Cardiac muscle cell (in vitro differentiated cells and primary cell): ENCODE data around the gene PRIM2. TPM values are rescaled to one million over a fixed set of nuclear protein-coding genes. Genes with fewer than 3 reads are reported as not detected.
"Not testable (repeated sequence)": the region's sequence is repeated elsewhere in the genome, so short reads cannot be mapped to it uniquely, and the experiment has no call there.

Source experiments
- DNase-seq, 2 donors: peaks; one replicate each; pipeline versions ENCODE4 v3.0.0 to v3.0.0-alpha.2; 2010 to 2017; ENCODE audit warnings: low read depth in 1 of 2, low spot score in 1 of 2
- H3K27ac ChIP-seq: fragments of 200-600 bp; sonication (generic); 2 replicates; pipeline ENCODE4 v1.5.1; 2016
- H3K27me3 ChIP-seq: fragments of 200-600 bp; sonication (generic); 2 replicates; pipeline ENCODE4 v1.6.0; 2016; ENCODE audit warnings: control low read depth
- H3K36me3 ChIP-seq: fragments of 200-600 bp; sonication (generic); 2 replicates; pipeline ENCODE4 v1.5.1; 2016; ENCODE audit warnings: control low read depth
- H3K4me1 ChIP-seq: fragments of 200-600 bp; sonication (generic); 2 replicates; pipeline ENCODE4 v1.8.1; 2017; ENCODE audit warnings: low read depth, mild to moderate bottlenecking, mixed run types
- H3K4me3 ChIP-seq: fragments of 200-600 bp; sonication (generic); 2 replicates; pipeline ENCODE4 v1.5.1; 2016; ENCODE audit warnings: mild to moderate bottlenecking
- H3K9me3 ChIP-seq: fragments of 200-600 bp; sonication (generic); 2 replicates; pipeline ENCODE4 v1.5.1; 2017; ENCODE audit warnings: low read depth, mild to moderate bottlenecking, control low read depth
- polyA plus RNA-seq: library from polyadenylated mRNA; unstranded; fragments of >200 nt; fragmentation: Nextera tagmentation; extraction: Ambion mirVana; gene quantifications from 2 replicates; pipeline ENCODE4 v1.2.1, GENCODE V29; 2016
- total RNA-seq: library from RNA; depleted of rRNA; stranded (reverse); fragments of >200 nt; gene quantifications from 2 replicates; pipeline ENCODE4 v1.2.3, GENCODE V29; 2016
- TF ChIP-seq, protein P1 (sequence below): IDR thresholded peaks from 2 replicates; pipeline ENCODE4 v1.5.1; 2012; ENCODE audit warnings: low read depth, mild to moderate bottlenecking, low read length

PRIM2 gene, protein sequence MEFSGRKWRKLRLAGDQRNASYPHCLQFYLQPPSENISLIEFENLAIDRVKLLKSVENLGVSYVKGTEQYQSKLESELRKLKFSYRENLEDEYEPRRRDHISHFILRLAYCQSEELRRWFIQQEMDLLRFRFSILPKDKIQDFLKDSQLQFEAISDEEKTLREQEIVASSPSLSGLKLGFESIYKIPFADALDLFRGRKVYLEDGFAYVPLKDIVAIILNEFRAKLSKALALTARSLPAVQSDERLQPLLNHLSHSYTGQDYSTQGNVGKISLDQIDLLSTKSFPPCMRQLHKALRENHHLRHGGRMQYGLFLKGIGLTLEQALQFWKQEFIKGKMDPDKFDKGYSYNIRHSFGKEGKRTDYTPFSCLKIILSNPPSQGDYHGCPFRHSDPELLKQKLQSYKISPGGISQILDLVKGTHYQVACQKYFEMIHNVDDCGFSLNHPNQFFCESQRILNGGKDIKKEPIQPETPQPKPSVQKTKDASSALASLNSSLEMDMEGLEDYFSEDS
- 6.6 and 7.4 TPM in 2 replicates for total RNA-seq
- 5.6 and 6.2 TPM in 2 replicates for polyA plus RNA-seq

DNA sequence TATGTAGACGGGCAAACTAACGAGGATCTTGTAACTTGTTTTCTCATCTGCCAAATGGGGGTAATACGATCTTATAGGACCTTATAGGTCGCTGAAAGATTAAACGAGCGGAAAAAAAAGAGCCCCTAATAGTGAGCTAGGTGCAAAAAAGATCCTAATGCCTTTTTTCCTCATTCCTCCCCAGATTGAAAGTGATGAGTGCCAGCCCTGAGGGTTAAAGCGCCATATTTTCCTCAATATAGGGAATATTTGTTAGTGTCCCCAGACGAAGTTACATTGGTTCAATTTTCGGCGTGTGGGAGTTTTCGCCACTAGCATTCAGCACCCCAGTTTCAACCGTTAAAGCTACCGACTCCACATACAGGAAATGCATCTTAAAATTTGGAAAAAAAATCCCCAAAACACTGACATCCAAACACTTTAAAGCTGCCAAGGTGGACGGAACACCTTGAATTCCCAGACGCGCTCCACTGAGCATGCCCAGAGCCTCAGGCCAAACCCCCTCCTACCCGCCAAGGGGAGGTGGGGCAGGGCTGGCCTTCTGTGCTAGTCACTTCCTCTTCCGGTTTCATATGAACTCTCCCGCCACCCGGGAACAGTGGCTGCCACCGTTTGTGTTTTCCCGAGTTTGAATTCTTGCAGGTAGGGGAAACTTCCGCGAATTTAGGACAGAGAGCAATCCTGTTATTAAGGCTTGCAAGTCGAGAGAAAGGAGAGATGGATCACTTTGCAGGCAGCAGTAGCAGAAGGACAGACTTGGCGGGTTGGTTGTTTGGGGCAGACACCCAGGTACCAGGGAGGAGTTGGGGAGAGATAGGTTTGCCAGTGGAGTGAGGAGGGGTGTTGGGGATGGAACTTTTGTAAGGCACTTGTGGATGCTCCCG lies at the start of gene PRIM2:
TSS of gene PRIM2 (plus strand) at position 571 of the 884 bp plus-strand sequence. CDS start 816 bp downstream, outside the sequence.
- TF ChIP-seq, protein P1, sequence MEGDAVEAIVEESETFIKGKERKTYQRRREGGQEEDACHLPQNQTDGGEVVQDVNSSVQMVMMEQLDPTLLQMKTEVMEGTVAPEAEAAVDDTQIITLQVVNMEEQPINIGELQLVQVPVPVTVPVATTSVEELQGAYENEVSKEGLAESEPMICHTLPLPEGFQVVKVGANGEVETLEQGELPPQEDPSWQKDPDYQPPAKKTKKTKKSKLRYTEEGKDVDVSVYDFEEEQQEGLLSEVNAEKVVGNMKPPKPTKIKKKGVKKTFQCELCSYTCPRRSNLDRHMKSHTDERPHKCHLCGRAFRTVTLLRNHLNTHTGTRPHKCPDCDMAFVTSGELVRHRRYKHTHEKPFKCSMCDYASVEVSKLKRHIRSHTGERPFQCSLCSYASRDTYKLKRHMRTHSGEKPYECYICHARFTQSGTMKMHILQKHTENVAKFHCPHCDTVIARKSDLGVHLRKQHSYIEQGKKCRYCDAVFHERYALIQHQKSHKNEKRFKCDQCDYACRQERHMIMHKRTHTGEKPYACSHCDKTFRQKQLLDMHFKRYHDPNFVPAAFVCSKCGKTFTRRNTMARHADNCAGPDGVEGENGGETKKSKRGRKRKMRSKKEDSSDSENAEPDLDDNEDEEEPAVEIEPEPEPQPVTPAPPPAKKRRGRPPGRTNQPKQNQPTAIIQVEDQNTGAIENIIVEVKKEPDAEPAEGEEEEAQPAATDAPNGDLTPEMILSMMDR = no peak
- Histone ChIP-seq H3K27ac (no peak within 1 kb of the TSS), H3K36me3 (no peaks in the 10 kb centered on the region)

DNA sequence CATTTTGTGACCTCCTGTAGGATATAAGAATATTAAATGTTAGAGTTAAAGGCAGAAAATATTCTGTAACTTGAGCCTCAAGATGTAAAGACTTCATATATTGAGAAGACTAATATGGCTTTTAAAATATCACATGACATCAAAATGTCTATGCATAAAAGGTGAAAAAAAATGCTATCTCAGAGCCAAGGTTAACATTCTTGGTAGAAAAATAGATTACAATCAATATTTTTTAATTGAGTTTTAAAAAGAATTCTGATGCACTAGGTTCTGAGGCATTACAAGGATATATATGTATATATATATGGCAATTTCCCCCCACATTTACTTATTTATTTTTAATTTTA lies 49.2 kb upstream of the PRIM2 start:
- no peak for DNase-seq
- TF ChIP-seq, protein P1 = no peak

More for the DNA sequence above, at the start of gene PRIM2:
- Histone ChIP-seq H3K27me3 (no peaks in the 10 kb centered on the region), H3K4me1 (no peaks in the 10 kb centered on the region), H3K4me3 (peak within 1 kb of the TSS; percentile 43), H3K9me3 (no peaks in the 10 kb centered on the region)
- peak; percentile 84 to 90 for DNase-seq

DNA sequence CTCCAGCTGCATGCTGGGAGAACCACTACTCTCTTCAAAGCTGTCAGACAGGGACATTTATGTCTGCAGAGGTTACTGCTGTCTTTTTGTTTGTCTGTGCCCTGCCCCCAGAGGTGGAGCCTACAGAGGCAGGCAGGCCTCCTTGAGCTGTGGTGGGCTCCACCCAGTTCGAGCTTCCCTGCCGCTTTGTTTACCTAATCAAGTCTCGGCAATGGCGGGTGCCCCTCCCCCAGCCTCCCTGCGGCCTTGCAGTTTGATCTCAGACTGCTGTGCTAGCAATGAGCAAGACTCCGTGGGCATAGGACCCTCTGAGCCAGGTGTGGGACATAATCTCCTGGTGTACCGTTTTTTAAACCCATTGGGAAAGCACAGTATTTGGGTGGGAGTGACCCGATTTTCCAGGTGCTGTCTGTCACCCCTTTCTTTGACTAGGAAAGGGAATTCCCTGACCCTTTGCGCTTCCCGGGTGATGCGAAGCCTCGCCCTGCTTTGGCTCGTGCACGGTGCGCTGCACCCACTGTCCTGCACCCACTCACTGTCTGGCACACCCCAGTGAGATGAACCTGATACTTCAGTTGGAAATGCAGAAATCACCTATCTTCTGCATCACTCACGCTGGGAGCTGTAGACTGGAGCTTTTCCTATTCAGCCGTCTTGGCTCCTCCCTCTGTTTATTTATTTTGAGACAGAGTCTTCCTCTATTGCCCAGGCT lies 43.2 kb upstream of the PRIM2 start:
- H3K36me3 ChIP-seq, H3K4me3 ChIP-seq, DNase-seq, H3K9me3 ChIP-seq, H3K27ac ChIP-seq, H3K4me1 ChIP-seq, H3K27me3 ChIP-seq: not testable (repeated sequence)

More for the DNA sequence above, 49.2 kb upstream of the PRIM2 start:
- no peaks in the 10 kb centered on the region for H3K9me3 ChIP-seq
- H3K4me3 ChIP-seq = no peak overlapping the region
- H3K4me1 ChIP-seq = no peaks in the 10 kb centered on the region
- no peak overlapping the region for H3K27ac ChIP-seq
- no peaks in the 10 kb centered on the region for H3K36me3 ChIP-seq
- H3K27me3 ChIP-seq = no peaks in the 10 kb centered on the region

DNA sequence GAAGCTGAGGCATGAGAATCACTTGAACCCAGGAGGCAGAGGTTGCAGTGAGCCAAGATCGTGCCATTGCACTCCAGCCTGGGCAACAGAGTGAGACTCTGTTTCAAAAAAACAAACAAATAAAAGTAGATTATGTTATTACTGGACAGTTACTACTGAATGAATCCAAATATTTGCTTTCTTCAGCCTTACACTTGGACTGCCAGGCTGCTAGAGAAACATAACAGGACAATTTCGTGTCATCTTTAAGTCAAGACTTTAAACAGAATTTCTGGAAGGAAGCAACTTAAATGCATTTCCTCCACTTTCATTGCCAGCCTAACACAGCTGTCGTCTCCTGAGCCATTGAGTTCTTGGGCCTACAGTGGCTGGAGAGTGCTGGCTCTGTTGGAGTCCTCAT lies 42.0 kb upstream of the PRIM2 start:
- no peaks in the 10 kb centered on the region for H3K36me3 ChIP-seq
- TF ChIP-seq, protein P1 = no peak
- H3K9me3 ChIP-seq = no peaks in the 10 kb centered on the region
- no peaks in the 10 kb centered on the region for H3K4me1 ChIP-seq
- no peak overlapping the region for H3K4me3 ChIP-seq
- no peak for DNase-seq
- H3K27me3 ChIP-seq = no peaks in the 10 kb centered on the region
- H3K27ac ChIP-seq = no peak overlapping the region

DNA sequence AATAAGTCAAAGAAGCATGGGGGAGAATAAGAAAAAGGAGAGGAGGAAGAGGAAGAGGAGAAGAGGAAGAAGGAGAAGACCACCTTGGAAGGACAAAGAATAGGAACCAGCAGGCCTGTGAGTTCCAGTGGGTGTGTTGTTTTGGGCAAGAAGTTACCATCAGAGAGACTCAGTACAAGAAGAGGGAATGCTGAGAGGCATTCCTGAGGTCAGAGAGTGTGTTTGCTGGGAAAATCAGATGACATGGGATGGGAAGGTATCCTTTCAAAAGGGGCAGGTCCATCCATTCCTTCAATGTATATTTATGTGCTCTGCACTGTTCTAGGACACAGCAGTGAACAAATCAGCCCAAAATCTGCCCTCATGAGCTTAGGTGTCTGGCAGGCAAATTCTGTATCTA lies 40.5 kb upstream of the PRIM2 start:
- Histone ChIP-seq H3K4me3 (no peak overlapping the region), H3K27me3 (no peaks in the 10 kb centered on the region), H3K36me3 (no peaks in the 10 kb centered on the region), H3K9me3 (no peaks in the 10 kb centered on the region), H3K4me1 (no peaks in the 10 kb centered on the region), H3K27ac (no peak overlapping the region)
- no peak for DNase-seq
- TF ChIP-seq, protein P1 = no peak
